Ishikawa (cell line): ENCODE measurements around the gene EPHA2.

Source experiments
- CEBPB ChIP-seq: IDR thresholded peaks from 2 replicates; pipeline ENCODE4 v1.6.1; 2012
- CREB1 ChIP-seq: IDR thresholded peaks from 2 replicates; pipeline ENCODE4 v1.6.1; 2012; ENCODE audit warnings: low read depth
- EGR1 ChIP-seq: IDR thresholded peaks from 2 replicates; pipeline ENCODE4 v1.6.1; 2012
- EP300 ChIP-seq: IDR thresholded peaks from 2 replicates; pipeline ENCODE4 v1.6.1; 2012; ENCODE audit warnings: borderline replicate concordance
- FOXM1 ChIP-seq: IDR thresholded peaks from 2 replicates; pipeline ENCODE4 v1.6.1; 2012; ENCODE audit warnings: low read depth, borderline replicate concordance
- NFIC ChIP-seq: IDR thresholded peaks from 2 replicates; pipeline ENCODE4 v1.6.1; 2012
- RAD21 ChIP-seq: IDR thresholded peaks from 2 replicates; pipeline ENCODE4 v1.6.1; 2012; ENCODE audit warnings: low read depth
- TAF1 ChIP-seq: IDR thresholded peaks from 2 replicates; pipeline ENCODE4 v1.6.1; 2012; ENCODE audit warnings: low read depth, mild to moderate bottlenecking
- TCF12 ChIP-seq: IDR thresholded peaks from 2 replicates; pipeline ENCODE4 v1.6.1; 2012; ENCODE audit warnings: low read depth
- TEAD4 ChIP-seq: IDR thresholded peaks from 2 replicates; pipeline ENCODE4 v1.6.1; 2012
- YY1 ChIP-seq: IDR thresholded peaks from 2 replicates; pipeline ENCODE4 v1.6.1; 2012; ENCODE audit warnings: low read depth
- ZBTB7A ChIP-seq: IDR thresholded peaks from 2 replicates; pipeline ENCODE4 v1.6.1; 2012; ENCODE audit warnings: low read depth
- TF ChIP-seq, protein P1 (sequence below): IDR thresholded peaks from 2 replicates; pipeline ENCODE4 v1.6.1; 2012
- TF ChIP-seq, protein P2 (sequence below): IDR thresholded peaks from 2 replicates; pipeline ENCODE4 v1.6.1; 2012; ENCODE audit warnings: low read depth, mild to moderate bottlenecking
- TF ChIP-seq, protein P3 (sequence below): IDR thresholded peaks from 2 replicates; pipeline ENCODE4 v1.6.1; 2012

Gene EPHA2

DNA sequence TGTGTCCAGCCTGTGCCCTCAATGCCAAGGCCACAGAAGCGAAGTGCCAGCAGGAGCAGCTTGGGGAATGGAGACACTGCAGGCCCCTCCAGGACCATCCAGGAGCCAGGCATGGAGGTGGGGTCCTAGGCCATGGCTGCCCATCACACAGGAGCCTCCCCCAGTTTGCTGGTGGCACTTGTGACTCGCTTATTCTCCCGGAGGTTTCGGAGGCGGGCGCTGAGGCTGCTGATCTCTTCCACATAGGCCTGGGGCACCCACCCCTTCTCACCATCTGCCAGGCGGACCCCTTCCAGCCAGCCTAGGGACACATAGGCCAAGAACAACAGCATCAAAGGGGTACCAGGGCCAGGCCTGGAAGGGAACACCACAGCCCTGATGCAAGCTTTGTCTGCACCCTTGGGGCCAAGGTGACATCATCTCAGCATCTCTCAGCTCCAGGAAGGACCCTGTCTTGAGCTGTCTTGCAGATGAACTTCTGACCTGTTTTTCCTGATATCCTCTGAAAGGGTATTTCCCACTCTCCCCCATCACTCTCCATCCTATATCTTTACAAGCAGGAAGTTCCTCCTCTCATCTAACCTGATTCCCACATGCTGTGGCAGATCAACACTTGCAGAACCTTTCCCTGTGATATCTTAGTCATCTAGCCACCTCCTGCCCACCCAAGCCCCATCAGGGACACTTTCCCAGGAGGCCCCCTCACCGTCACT lies 42.7 kb upstream of the EPHA2 start:
- TF ChIP-seq FOXM1 = no peak
- TF ChIP-seq ZBTB7A = no peak
- TF ChIP-seq YY1 = no peak
- no peak for TF ChIP-seq CREB1
- no peak for TF ChIP-seq TAF1
- no peak for TF ChIP-seq TCF12
- TF ChIP-seq, protein P1, sequence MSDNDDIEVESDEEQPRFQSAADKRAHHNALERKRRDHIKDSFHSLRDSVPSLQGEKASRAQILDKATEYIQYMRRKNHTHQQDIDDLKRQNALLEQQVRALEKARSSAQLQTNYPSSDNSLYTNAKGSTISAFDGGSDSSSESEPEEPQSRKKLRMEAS = no peak
- no peak for TF ChIP-seq RAD21
- TF ChIP-seq EP300 = no peak
- TF ChIP-seq, protein P2, sequence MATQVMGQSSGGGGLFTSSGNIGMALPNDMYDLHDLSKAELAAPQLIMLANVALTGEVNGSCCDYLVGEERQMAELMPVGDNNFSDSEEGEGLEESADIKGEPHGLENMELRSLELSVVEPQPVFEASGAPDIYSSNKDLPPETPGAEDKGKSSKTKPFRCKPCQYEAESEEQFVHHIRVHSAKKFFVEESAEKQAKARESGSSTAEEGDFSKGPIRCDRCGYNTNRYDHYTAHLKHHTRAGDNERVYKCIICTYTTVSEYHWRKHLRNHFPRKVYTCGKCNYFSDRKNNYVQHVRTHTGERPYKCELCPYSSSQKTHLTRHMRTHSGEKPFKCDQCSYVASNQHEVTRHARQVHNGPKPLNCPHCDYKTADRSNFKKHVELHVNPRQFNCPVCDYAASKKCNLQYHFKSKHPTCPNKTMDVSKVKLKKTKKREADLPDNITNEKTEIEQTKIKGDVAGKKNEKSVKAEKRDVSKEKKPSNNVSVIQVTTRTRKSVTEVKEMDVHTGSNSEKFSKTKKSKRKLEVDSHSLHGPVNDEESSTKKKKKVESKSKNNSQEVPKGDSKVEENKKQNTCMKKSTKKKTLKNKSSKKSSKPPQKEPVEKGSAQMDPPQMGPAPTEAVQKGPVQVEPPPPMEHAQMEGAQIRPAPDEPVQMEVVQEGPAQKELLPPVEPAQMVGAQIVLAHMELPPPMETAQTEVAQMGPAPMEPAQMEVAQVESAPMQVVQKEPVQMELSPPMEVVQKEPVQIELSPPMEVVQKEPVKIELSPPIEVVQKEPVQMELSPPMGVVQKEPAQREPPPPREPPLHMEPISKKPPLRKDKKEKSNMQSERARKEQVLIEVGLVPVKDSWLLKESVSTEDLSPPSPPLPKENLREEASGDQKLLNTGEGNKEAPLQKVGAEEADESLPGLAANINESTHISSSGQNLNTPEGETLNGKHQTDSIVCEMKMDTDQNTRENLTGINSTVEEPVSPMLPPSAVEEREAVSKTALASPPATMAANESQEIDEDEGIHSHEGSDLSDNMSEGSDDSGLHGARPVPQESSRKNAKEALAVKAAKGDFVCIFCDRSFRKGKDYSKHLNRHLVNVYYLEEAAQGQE = no peak
- TF ChIP-seq CEBPB = no peak
- TF ChIP-seq NFIC = no peak
- TF ChIP-seq EGR1 = no peak
- TF ChIP-seq, protein P3, sequence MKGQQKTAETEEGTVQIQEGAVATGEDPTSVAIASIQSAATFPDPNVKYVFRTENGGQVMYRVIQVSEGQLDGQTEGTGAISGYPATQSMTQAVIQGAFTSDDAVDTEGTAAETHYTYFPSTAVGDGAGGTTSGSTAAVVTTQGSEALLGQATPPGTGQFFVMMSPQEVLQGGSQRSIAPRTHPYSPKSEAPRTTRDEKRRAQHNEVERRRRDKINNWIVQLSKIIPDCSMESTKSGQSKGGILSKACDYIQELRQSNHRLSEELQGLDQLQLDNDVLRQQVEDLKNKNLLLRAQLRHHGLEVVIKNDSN = no peak
- TF ChIP-seq TEAD4 = no peak

DNA sequence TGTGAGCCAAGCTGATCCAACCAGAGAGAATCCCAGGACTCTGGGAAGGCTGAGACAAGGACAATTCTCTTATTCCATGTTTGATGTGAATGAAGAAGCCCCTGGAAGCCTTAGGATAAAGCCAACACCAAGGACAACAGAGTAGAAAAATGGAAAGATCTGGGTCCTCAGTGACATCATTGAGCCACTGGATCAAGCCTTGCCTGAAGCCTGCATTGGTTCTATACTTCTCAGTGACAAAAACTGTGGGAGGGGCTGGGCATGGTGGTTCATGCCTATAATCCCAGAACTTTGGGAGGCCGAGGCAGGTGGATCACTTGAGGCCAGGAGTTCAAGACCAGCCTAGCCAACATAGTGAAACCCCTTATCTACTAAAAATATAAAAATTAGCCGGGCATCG lies 41.0 kb upstream of the EPHA2 start:
- TF ChIP-seq RAD21 (no peak), CEBPB (no peak), YY1 (no peak), CREB1 (no peak), TAF1 (no peak), EP300 (no peak), TEAD4 (no peak), EGR1 (no peak), FOXM1 (no peak), NFIC (no peak), TCF12 (no peak), ZBTB7A (no peak)
- TF ChIP-seq, protein P1 = no peak
- TF ChIP-seq, protein P2 = no peak

DNA sequence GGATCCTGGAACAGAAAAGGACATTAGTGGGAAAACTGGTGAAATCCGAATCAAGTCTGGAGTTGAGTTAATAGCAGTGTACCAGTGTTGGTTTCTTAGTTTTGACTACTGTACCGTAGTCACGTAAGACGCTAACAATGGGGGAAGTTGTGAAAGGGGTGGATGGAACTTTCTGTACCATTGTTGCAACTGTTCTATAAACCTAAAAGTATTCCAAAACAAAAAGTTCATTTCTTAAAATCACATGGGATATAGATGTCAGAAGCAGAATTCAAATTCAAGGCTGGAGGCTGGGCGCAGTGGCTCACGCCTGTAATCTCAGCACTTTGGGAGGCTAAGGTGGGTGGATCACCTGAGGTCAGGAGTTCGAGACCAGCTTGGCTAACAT lies 39.6 kb upstream of the EPHA2 start:
- TF ChIP-seq ZBTB7A (no peak), EGR1 (no peak), TAF1 (no peak), TCF12 (no peak), NFIC (no peak), TEAD4 (no peak), CEBPB (no peak), YY1 (no peak)
- TF ChIP-seq, protein P2 = no peak
- TF ChIP-seq, protein P1 = no peak

DNA sequence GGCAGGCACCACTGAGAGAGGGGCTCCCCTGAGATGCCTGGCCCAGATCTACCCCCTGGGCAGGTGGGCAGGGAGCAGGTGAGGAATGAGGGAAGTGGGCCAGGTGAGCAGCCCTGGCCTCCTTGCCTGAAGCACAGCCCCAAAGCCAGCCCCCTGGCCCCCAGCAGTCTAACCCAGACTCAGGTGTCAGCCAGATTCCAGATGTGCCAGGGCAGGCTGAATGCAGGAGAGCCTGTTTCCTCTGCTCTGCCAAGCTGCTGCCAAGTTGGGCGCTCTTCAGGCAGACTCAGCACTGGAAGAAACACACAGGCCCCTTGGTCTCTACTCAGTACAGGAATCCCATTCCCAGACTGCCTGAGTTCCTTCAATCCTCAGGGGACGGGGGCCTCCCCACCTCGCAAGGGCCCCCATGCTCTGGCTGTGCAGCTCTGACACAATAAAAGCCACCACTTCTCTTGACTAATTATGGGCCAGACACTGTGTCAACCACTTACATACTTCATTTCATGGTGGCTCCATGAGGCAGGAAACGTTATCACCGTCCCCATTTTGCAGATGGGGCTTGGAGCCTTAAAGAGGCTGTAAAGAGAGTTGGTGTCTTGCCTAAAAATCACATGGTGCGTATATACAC lies 36.2 kb upstream of the EPHA2 start:
- no peak for TF ChIP-seq FOXM1
- no peak for TF ChIP-seq TAF1
- TF ChIP-seq, protein P1 = no peak
- TF ChIP-seq CREB1 = no peak
- no peak for TF ChIP-seq EP300
- TF ChIP-seq RAD21 = no peak
- TF ChIP-seq, protein P2 = no peak
- TF ChIP-seq, protein P3 = no peak
- TF ChIP-seq TCF12 = no peak
- no peak for TF ChIP-seq TEAD4
- TF ChIP-seq YY1 = no peak
- no peak for TF ChIP-seq ZBTB7A
- TF ChIP-seq NFIC = no peak
- TF ChIP-seq EGR1 = no peak
- TF ChIP-seq CEBPB = no peak
